T-helper 1 cell (primary cell): ENCODE measurements around the gene LSM14A.
A peak's percentile ranks its signal among the peaks of the same experiment; 100 is the strongest.
"Not testable (repeated sequence)": the region's sequence is repeated elsewhere in the genome, so short reads cannot be mapped to it uniquely, and the experiment has no call there.

Experiments used
- DNase-seq, 5 donors: peaks; one replicate each; pipeline ENCODE4 v3.0.0-alpha.2; 2012 to 2020

LSM14A gene

DNA sequence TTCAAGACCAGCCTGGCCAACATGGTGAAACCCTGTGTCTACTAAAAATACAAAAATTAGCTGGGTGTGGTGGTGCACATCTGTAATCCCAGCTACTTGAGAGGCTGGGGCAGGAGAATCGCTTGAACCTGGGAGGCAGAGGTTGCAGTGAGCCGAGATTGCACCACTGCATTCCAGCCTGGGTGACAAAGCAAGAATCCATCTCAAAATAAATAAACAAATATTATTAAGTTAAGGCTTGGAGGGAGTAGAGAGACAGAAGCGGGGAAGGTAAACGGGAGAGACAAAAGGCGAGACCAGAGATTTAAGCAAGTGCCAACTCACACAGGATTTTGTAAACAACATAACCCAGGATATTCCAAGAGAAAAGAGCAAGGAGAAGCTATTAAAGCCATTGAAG lies 12.8 kb upstream of the LSM14A start:
- DNase-seq: not testable (repeated sequence)

DNA sequence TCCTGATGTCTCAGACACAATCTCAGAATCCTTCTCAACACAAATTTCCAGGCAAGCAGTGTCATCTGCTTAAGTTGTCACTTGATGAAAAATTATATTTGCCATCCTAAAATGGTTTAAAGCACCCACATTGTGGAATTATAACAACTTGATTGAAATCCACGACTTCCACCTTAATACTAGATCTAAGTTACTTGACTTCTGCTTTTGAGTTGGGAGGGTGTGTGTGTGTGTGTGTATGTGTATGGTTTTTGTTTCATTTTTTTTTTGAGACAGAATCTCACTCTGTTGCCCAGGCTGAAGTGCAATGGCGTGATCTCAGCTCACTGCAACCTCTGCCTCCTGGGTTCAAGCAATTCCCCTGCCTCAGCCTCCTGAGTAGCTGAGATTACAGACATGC lies 10.4 kb upstream of the LSM14A start:
- not testable (repeated sequence) for DNase-seq

DNA sequence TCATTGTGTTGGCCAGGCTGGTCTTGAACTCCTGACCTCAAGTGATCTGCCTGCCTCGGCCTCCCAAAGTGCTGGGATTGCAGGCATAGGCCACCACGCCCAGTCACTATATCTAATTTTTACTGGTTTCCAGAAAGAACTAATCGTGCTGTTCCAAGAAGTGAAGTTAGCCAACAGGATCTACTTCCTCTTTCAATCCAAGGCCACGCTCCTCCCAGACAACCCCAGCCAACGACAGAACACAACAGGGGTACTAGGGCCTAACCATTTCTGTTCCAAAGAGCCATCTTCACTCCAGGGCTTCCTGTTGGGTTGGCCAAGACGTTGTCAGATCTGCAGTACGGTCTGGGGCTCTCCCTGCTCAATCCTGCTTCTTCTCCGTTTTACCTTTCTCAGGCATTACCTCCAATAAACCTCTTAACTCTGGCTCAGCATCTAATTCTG lies 7.0 kb upstream of the LSM14A start:
- no peak for DNase-seq

DNA sequence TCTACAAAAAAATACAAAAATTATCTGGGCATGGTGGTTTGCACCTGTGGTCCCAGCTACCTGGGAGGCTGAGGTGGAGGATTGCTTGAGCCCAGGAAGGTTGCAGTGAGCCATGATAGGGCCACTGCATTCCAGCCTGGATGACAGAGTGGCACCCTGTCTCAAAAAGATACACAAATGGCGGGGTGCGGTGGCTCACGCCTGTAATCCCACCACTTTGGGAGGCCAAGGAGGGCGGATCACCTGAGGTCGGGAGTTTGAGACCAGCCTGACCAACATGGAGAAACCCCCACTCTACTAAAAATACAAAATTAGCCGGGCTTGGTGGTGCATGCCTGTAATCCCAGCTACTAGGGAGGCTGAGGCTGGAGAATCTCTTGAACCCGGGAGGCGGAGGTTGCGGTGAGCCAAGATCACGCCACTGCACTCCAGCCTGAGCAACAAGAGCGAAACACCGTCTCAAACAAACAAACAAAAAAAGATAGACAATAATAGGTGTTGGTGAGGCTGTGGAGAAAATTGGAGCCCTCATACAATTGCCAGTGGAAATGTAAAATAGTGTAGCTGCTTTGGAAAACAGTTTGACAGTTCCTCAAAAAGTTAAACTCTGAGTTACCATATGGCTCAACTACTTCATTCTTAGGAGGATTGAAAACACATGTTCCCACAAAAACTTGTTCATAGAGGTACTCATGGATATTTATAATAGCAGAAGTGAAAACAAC lies 2.7 kb upstream of the LSM14A start:
- DNase-seq: not testable (repeated sequence)

DNA sequence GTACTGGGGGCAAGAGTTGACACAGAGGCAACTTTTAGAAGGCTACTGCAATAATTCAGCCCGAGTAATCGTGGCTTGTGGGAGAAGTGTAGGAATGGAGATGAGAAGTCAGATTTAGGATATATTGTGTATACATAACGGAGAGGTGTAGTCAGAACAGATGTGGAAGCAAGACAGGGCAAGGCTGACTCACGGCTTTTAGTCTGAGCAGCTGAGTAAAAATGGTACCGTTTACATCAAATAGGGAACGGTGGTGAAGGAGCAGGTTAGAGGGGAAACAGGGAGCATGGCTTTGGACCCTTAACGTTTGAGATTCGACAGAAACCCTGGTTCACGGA lies 796 bp upstream of the LSM14A start:
- DNase-seq: no peak

GRCh38 chr19:34172661-34173192 lies 423 bp downstream of the LSM14A start:
- peak in 1 of 5 donors; percentile 10 for DNase-seq

- DNase-seq: peak in 1 of 5 donors; percentile 34
These were observed 1.1 kb downstream of the LSM14A start for GRCh38 chr19:34173193-34173956.

GRCh38 chr19:34175173-34175572 lies 2.9 kb downstream of the LSM14A start:
- DNase-seq: not testable (repeated sequence)

DNA sequence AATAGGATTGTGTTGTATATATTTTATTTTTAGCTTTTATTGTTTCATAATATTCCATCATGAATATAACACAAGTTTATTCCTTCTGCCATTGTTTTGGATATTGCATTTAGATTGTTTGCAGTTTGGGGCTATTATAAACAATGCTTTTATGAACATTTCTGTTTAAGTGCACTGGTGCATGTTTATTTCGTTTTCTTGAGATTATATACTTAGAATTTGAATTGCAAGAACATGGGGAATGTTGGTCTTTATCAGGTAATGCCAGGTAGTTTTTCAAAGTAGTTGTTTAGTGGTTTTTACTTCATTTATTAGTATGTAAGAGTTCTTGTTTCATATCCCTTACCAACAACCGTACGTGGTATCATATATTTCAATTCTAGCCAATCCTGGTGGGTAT lies 4.3 kb downstream of the LSM14A start:
- no peak for DNase-seq

DNA sequence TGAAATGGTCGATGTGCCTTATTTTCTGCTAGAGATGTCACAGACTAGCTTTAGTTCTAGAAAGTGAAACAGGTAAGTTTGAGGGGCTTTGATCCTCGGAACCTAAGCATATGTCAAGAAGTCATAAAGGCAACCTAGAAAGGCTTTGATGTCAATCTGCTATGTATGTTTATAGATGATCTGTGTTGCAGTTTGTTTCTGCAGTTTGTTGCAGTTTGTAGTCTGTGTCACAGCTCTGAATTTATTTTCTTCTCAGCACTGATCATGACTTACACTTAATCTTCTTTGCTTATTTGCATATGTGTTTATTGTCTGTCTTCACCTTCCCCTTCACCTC lies 5.9 kb downstream of the LSM14A start:
- no peak for DNase-seq

GRCh38 chr19:34179066-34179465 lies 6.8 kb downstream of the LSM14A start:
- DNase-seq: no peak

GRCh38 chr19:34180273-34180672 lies 8.0 kb downstream of the LSM14A start:
- no peak for DNase-seq

DNA sequence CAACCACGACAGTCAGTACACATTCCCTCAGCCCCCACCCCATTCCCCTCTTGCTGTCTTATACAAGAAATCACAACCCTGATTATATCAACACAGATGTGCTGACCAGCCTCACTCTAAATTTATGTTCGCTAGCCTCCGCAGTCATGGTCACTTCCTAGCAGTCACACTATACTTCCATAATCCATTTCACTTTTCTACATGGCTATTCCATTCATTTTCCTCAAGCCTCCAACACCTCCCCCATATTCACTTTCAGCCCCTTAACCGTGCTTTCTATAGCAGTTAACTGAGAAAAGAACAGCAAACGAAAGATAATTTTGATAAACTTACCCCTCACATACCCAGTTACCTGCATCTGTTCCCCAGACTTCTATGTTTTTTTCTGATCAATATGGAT lies 8.4 kb downstream of the LSM14A start:
- no peak for DNase-seq

DNA sequence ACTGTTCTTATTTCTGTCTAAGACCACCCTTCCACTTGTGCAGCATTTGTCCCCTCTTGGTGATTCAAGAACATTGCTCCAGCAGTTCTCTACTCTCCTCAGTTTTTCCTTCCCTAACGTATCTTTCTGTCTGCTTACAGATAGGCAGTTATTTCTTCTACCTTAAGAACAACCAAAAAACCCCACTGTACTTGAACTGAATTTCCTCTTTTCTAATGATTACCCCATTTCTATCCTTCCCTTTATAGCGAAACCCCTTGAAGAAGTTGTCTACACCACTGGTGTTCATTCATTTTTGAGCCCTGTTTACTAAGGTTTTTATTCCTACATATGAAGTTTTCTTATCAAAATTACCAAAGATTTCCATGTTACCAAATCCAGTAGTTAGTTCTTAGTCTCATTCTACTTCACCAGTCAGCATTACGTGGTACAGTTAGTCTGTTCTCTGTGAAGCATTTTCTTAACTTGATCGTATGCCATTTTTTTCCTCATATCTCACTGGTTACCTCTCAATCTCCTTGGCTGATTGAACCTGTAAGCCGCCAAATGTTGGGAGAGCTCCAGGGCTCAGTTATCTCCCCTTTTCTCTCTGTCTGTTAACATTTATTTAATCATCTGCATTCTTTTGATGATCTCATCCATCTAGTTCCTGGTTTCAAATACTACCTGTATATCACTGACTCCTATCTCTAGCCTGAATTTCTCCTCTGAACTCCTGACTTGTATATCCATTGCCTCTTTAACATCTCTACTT lies 9.0 kb downstream of the LSM14A start:
- DNase-seq: no peak

GRCh38 chr19:34182125-34182524 lies 9.8 kb downstream of the LSM14A start:
- no peak for DNase-seq

DNA sequence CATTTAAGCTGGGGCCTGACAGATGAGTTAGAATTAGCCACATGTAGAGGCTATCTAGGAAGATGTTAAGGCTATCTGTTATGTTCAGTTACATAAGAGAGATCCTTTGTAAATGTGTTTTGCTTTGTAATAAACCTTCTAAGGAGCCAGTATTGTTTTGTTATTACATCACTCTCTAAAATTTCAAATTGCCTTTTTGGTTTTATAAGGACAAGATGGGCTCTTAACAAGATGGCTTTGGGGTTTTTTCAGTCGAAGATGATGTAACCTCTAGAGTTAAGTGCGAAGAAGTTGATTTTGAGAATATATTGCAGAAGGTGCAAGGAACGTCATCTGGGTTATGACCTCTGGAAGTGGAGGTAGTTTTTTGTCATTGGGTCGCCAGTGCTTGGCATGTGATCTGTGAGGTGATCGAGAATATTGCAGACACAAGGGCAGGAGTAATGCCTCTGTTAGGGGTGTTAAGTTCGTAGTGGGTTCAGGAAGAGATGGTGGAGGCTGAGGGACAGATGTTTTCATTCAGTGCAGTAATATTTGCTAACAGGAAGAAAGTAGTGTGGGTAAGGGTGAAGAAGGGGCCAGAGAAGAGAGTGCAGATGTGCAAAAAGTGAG lies 12.7 kb downstream of the LSM14A start:
- DNase-seq: no peak

DNA sequence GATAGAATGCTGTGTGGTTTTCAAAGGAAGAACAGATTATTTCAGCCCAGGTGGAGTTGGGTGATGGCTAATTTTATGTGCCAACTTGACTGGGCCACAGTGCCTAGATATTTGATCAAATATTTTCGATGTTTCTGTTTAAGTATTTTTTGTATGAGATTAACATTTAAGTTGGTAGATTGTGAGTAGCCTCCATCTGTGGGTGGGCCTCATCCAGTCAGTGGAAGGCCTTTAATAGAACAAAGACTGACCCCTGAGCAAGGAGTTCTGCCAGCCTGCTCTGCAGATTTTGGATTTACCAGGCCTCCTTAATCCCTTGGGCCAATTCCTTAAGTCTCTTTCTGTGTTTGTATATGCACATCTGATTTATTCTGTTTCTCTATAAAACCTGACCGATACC lies 13.9 kb downstream of the LSM14A start:
- no peak for DNase-seq

- DNase-seq: no peak
These were observed 14.7 kb downstream of the LSM14A start for GRCh38 chr19:34187011-34187410.

- no peak for DNase-seq
These were observed 16.1 kb downstream of the LSM14A start for GRCh38 chr19:34188408-34188807.

GRCh38 chr19:34189199-34189916 lies 17.1 kb downstream of the LSM14A start:
- no peak for DNase-seq

GRCh38 chr19:34189917-34190425 lies 17.7 kb downstream of the LSM14A start:
- no peak for DNase-seq

- no peak for DNase-seq
These were observed 19.2 kb downstream of the LSM14A start for GRCh38 chr19:34191355-34191962.
